Transverse colon (tissue), 4 donors: ENCODE measurements around the gene PNCK. TPM values are rescaled to one million over a fixed set of nuclear protein-coding genes. Genes with fewer than 3 reads are reported as not detected.

Experiments used
- DNase-seq: peaks from one replicate; pipeline ENCODE4 v3.0.0-alpha.2; 2019
- H3K27ac ChIP-seq, 4 donors: fragments of 200-600 bp; sonication (generic); 2 replicates each; pipeline ENCODE4 v1.5.1; 2016 to 2018; ENCODE audit warnings: inconsistent platforms in 4 of 4
- H3K27me3 ChIP-seq: fragments of 200-600 bp; sonication (generic); 2 replicates; pipeline ENCODE4 v1.5.1; 2017; ENCODE audit warnings: inconsistent platforms
- H3K36me3 ChIP-seq, 4 donors: fragments of 200-600 bp; sonication (generic); 2 replicates each; pipeline ENCODE4 v1.5.1; 2017 to 2019; ENCODE audit warnings: inconsistent platforms in 4 of 4
- H3K4me1 ChIP-seq, 4 donors: fragments of 200-600 bp; sonication (generic); 2 replicates each; pipeline ENCODE4 v1.5.1; 2017 to 2020; ENCODE audit warnings: inconsistent platforms in 4 of 4
- H3K4me3 ChIP-seq, 4 donors: fragments of 200-600 bp; sonication (generic); 1 replicate in 1 of 4; 2 replicates in 3 of 4; pipeline versions ENCODE4 v1.5.1 to v1.6.1; 2017 to 2019; ENCODE audit warnings: inconsistent platforms in 4 of 4
- H3K9me3 ChIP-seq, 2 donors: fragments of 200-600 bp; sonication (generic); 2 replicates each; pipeline ENCODE4 v1.5.1; 2017 to 2019; ENCODE audit warnings: inconsistent platforms in 2 of 2
- EP300 ChIP-seq: sonication (generic); formaldehyde crosslinking; IDR thresholded peaks from one replicate; pipeline ENCODE4 v1.6.1; 2017; ENCODE audit warnings: antibody characterized with exemption, low read depth
- POLR2A ChIP-seq: fragments of 450-650 bp; IDR thresholded peaks from one replicate; pipeline ENCODE4 v1.6.1; 2016; ENCODE audit warnings: antibody characterized with exemption, mild to moderate bottlenecking, moderate library complexity
- POLR2AphosphoS5 ChIP-seq, 3 donors: sonication (generic); formaldehyde crosslinking; IDR thresholded peaks; one replicate each; pipeline ENCODE4 v1.6.1; 2016; ENCODE audit warnings: antibody characterized with exemption in 3 of 3
- WGBS, 2 donors: methylation state at CpG; one replicate each; pipeline ENCODE4 v1.1.5; 2018; ENCODE audit warnings: low coverage in 1 of 2; 5-methylcytosine and 5-hydroxymethylcytosine counted together
- in situ Hi-C, 4 donors: fragments of 200-750 bp; cut with MboI; loops; one replicate each; pipeline versions ENCODE4 v1.15.0 to v1.15.1; 2017; ENCODE audit warnings: low sequenced_read_pairs in 3 of 4, low pct_ligation_motif_present in 1 of 4, low pct_unique_long_range_greater_than_20kb in 1 of 4
- intact Hi-C: fragments of 100-400 bp; cut with DNase I; formaldehyde crosslinking; loops from one replicate; pipeline ENCODE4 v1.15.1; 2023; ENCODE audit warnings: low total_unique reads
- total RNA-seq, 4 donors: library from RNA; depleted of rRNA; stranded (reverse); fragments of >200 nt; gene quantifications; one replicate each; pipeline ENCODE4 v1.1.0, GENCODE V29; 2016
- TF ChIP-seq, protein P1 (sequence below), 5 experiments: fragments of 200-600 bp in 3 of 5; fragments of 450-650 bp in 2 of 5; sonication (generic) in 3 of 5; IDR thresholded peaks; 1 replicate in 2 of 5; 2 replicates in 3 of 5; pipeline ENCODE4 v1.5.1; 2016 to 2017; ENCODE audit warnings: antibody characterized with exemption in 5 of 5, inconsistent platforms in 3 of 5, mild to moderate bottlenecking in 2 of 5, moderate library complexity in 1 of 5

The PNCK gene
- total RNA-seq, 4 donors from 2014 or later = 6.5 to 74.4 (median 7.9) TPM; not detected in 1

DNA sequence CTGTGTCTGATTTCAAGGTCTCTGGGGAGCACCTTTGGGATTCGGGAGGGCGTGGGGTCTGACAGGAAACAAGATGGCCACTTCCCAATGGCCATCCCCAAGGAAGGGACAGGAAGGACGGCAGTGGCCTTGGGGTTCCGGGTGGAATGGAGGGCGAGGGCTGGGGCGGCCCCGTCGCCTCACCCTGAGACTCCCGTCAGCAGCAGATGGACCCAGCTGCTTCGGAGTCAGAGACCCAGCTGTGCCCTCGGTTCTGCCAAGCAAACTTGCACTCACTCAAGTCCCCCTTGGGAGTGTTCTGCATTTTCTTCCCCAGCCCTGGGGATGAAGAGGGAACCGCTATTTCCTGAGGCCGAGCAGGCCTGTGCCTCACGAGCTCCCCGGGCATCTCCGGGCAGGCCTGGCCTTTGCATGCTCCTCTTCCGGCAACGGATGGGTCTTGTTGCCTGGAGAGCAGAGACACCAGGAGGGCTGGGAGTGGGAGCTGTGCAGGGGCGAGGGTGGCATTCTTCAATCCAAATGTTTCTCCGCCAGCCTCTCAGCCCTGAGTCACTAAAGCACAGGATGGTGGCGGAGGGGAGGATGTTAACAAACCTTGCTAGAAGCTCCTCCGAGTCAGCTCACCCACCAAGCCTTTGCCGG lies 33.4 kb downstream of the PNCK start:
- Histone ChIP-seq H3K4me1 (peaks cover 0 to 18% (median 7%) of the 10 kb centered on the region in 4 donors), H3K36me3 (no peaks in the 10 kb centered on the region), H3K27ac (no peak overlapping the region), H3K4me3 (no peak overlapping the region), H3K27me3 (peaks cover 43% of the 10 kb centered on the region), H3K9me3 (no peaks in the 10 kb centered on the region)
- TF ChIP-seq, protein P1, sequence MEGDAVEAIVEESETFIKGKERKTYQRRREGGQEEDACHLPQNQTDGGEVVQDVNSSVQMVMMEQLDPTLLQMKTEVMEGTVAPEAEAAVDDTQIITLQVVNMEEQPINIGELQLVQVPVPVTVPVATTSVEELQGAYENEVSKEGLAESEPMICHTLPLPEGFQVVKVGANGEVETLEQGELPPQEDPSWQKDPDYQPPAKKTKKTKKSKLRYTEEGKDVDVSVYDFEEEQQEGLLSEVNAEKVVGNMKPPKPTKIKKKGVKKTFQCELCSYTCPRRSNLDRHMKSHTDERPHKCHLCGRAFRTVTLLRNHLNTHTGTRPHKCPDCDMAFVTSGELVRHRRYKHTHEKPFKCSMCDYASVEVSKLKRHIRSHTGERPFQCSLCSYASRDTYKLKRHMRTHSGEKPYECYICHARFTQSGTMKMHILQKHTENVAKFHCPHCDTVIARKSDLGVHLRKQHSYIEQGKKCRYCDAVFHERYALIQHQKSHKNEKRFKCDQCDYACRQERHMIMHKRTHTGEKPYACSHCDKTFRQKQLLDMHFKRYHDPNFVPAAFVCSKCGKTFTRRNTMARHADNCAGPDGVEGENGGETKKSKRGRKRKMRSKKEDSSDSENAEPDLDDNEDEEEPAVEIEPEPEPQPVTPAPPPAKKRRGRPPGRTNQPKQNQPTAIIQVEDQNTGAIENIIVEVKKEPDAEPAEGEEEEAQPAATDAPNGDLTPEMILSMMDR (IDR thresholded peaks at IDR 0.05) = no peak
- no peak for TF ChIP-seq POLR2AphosphoS5 (IDR thresholded peaks at IDR 0.05)
- no peak for TF ChIP-seq POLR2A
- no peak for TF ChIP-seq EP300
- in situ Hi-C loops (no loop called here), intact Hi-C loops (no loop called here)
- no peak for DNase-seq
- WGBS, 2 donors = 81% methylated on average over 23 of the region's 23 CpGs; no CpG with 5 or more reads in 1 of the 2 donors

DNA sequence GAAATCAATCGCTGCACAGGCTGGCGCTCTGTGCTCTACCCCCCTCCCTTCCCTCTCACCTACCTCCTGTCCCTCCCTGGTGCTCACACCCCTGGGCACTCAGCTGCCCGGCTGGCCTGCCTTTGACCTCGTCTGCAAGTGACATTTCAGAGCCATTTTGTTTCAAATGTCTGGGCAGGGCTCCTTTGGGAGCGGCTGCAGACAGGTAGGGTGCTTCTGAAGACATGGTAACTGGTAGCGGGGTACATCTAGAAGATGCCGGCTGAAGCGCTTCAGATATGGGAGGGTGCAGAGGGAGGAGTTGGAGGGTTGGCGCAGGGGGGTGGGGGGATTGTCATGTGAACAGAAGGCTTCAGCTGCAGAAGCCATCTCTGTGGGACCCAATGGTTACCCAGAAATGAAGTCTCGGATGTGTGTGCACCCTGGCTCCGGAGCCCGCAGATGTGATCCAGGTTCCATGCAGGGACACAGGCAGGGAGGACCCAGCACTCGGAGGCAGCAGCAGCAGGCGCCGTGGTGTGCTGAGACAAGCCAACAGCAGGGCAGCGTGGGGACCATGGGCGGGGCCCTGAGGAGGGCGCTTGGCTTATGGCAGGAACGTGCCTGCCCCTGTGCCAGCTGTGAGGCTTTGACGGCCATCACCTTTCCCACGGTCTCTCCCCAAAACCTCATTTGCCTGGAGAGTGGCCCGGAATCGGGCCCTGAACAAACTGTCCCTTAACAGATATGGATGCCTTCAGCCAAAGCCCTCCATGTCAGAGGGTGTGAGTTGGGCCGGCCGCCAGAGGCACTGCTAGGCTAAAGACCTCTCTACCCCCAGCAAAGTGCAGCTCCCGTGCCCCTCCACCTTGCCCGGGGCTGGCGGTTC lies 34.2 kb downstream of the PNCK start:
- Histone ChIP-seq H3K4me3 (no peak overlapping the region), H3K27me3 (peaks cover 36% of the 10 kb centered on the region), H3K27ac (no peak overlapping the region), H3K4me1 (peaks cover 0 to 16% (median 7%) of the 10 kb centered on the region in 4 donors), H3K9me3 (no peaks in the 10 kb centered on the region), H3K36me3 (no peaks in the 10 kb centered on the region)
- intact Hi-C loops (no loop called here), in situ Hi-C loops (no loop called here)
- DNase-seq = no peak
- 79% methylated on average over 25 of the region's 28 CpGs; no CpG with 5 or more reads in 1 of the 2 donors for WGBS, 2 donors
- TF ChIP-seq, protein P1 (IDR thresholded peaks at IDR 0.05) = no peak
- no peak for TF ChIP-seq POLR2AphosphoS5 (IDR thresholded peaks at IDR 0.05)
- no peak for TF ChIP-seq POLR2A
- no peak for TF ChIP-seq EP300

GRCh38 chrX:153638436-153639176 lies 35.0 kb downstream of the PNCK start:
- no peak overlapping the region for H3K4me3 ChIP-seq
- intact Hi-C loops (no loop called here), in situ Hi-C loops (no loop called here)
- no peaks in the 10 kb centered on the region for H3K36me3 ChIP-seq
- peaks cover 0 to 12% (median 4%) of the 10 kb centered on the region in 4 donors for H3K4me1 ChIP-seq
- DNase-seq = no peak
- WGBS, 2 donors = 72% methylated on average over 16 of the region's 20 CpGs; no CpG with 5 or more reads in 1 of the 2 donors
- peaks cover 31% of the 10 kb centered on the region for H3K27me3 ChIP-seq
- no peaks in the 10 kb centered on the region for H3K9me3 ChIP-seq
- H3K27ac ChIP-seq = no peak overlapping the region
- TF ChIP-seq EP300 = no peak
- TF ChIP-seq POLR2A = no peak

- Histone ChIP-seq H3K4me3 (no peak overlapping the region), H3K36me3 (no peaks in the 10 kb centered on the region), H3K27ac (no peak overlapping the region), H3K27me3 (peaks cover 25% of the 10 kb centered on the region), H3K4me1 (peaks cover 0 to 7% (median 2%) of the 10 kb centered on the region in 4 donors), H3K9me3 (no peaks in the 10 kb centered on the region)
- no peak for DNase-seq
- TF ChIP-seq POLR2AphosphoS5 (IDR thresholded peaks at IDR 0.05) (no peak), POLR2A (no peak), EP300 (no peak)
- TF ChIP-seq, protein P1 (IDR thresholded peaks at IDR 0.05) = no peak
- intact Hi-C loops (no loop called here), in situ Hi-C loops (no loop called here)
- WGBS, 2 donors = no CpG with 5 or more reads among the region's 6 CpGs
Observed at GRCh38 chrX:153638041-153638371, 35.6 kb downstream of the PNCK start.
